ENCODE data around the gene PDZD2.
"Not testable (repeated sequence)": the region's sequence is repeated elsewhere in the genome, so short reads cannot be mapped to it uniquely, and the experiment has no call there.

The PDZD2 gene

DNA sequence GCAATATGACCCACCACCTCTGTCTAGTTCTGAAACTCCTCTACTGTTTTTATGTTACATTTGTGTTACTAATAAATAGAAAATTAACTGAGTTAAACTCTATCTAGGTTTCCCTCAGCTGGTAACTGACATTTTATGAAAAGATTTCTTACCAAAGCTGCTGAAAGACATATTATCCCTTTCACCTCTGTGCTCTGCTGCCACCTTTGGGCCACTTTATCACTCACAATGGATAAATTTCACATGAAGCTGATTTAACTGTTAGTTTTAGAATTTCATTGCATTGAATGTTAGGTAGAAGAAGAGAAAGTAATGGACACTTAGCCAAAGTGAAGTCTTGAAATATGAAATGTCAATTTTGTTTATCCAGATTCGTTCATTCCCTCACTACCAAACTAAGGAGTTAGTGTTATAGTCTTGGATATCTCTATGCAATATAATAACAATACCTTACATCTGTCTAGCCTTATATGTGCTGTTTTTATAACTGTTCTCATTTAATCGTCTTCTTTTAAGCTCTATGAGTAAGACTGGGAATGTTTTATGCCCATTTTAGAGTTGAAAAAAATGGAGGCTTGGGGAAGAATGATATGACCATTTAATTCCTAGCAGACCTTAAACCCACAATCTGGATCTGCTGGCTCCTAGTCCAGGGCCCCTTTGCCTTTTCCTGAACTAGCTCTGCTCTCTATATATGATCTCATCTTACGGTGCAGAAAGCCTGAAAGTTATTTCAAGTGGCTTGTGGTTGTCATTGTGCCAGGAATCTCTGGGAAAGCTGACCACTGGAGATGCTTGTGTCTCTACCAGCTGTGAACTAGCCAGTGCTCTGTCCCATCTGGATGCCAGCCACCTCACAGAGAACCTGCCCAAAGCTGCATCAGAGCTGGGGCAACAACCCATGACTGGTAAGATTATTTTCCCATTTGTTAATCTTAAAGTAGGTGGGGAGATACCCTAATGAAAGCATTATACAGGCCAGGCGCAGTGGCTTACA lies 438.1 kb downstream of the PDZD2 start:
- DNase-seq (ENCODE audit: low spot score) = no peak

DNA sequence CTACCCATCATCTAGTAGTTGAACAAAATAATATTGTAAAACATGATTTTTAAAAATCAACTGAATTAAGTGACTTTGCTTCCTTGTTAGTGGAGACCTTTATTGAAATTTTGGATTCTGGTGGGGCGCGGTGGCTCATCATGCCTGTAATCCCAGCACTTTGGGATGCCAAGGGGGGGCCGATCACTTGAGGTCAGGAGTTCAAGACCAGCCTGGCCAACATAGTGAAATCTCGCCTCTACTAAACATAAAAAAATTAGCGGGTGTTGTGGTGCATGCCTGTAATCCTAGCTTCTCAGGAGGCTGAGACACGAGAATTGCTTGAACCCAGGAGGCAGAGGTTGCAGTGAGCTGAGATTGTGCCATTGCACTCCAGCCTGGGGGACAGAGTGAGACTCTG lies 439.9 kb downstream of the PDZD2 start:
- not testable (repeated sequence) for DNase-seq (ENCODE audit: low spot score)

DNA sequence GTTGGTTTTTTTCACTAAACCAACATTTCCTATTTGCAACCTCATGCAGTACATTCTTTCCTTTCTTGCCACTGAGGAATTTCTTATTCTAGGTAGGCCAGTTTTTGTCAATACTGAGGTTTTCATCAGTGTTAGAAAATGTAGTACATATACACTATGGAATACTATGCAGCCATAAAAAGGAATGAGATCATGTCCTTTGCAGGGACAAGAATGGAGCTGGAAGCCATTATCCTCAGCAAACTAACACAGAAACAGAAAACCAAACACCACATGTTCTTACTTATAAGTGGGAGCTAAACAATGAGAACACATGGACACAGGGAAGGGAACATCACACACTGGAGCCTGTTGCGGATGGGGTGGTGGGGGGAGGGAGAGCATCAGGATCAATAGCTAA lies 441.6 kb downstream of the PDZD2 start:
- not testable (repeated sequence) for DNase-seq (ENCODE audit: low spot score)

- DNase-seq (ENCODE audit: low spot score) = no peak
These were observed 443.8 kb downstream of the PDZD2 start for GRCh38 chr5:32082701-32083100.

DNA sequence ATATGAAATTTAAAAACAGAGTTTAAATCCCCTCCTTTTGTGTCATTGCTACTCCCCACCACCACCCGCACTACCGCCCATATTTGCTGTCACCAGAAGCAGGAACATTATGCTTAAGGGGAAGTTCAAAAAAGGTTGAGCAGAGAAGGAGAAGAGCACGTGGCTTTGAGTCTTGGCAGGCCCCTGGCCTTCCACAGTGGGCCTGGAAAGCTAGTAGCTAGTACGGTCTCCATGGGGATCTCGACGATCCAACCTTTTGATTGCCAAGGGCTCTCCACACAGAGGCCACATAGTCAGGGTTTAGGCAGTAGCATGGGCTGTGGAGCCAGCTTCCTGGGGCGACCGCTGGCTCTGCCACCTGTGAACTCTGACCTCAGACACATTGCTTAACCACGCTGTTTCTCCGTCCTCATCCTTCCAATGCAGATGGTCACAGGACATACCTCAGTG lies 445.1 kb downstream of the PDZD2 start:
- no peak for DNase-seq (ENCODE audit: low spot score)

DNA sequence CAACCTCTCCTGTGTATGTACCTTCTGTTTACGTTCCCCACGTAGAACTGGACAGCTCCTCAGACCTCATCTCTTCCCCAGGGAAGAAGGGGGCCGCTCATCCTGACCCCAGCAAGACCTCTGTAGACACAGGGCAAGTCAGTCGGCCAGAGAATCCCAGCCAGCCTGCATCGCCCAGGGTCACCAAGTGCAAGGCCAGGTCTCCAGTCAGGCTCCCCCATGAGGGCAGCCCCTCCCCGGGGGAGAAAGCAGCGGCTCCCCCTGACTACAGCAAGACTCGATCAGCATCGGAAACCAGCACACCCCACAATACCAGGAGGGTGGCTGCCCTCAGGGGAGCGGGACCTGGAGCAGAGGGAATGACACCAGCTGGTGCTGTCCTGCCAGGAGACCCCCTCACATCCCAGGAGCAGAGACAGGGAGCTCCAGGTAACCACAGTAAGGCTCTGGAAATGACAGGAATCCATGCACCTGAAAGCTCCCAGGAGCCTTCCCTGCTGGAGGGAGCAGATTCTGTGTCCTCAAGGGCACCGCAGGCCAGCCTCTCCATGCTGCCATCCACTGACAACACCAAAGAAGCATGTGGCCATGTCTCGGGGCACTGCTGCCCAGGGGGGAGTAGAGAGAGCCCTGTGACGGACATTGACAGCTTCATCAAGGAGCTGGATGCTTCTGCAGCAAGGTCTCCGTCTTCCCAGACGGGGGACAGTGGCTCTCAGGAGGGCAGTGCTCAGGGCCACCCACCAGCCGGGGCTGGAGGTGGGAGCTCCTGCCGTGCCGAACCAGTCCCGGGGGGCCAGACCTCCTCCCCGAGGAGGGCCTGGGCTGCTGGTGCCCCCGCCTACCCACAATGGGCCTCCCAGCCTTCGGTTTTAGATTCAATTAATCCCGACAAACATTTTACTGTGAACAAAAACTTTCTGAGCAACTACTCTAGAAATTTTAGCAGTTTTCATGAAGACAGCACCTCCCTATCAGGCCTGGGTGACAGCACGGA lies 448.5 kb downstream of the PDZD2 start:
- DNase-seq (ENCODE audit: low spot score) = no peak

DNA sequence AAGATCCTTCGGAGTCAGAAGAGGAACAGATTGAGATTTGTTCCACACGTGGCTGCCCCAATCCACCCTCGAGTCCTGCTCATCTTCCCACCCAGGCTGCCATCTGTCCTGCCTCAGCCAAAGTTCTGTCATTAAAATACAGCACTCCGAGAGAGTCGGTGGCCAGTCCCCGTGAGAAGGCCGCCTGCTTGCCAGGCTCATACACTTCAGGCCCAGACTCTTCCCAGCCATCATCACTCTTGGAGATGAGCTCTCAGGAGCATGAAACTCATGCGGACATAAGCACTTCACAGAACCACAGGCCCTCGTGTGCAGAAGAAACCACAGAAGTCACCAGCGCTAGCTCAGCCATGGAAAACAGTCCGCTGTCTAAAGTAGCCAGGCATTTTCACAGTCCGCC lies 449.3 kb downstream of the PDZD2 start:
- no peak for DNase-seq (ENCODE audit: low spot score)

GRCh38 chr5:32089146-32090000 lies 450.4 kb downstream of the PDZD2 start:
- DNase-seq (ENCODE audit: low spot score) = no peak

DNA sequence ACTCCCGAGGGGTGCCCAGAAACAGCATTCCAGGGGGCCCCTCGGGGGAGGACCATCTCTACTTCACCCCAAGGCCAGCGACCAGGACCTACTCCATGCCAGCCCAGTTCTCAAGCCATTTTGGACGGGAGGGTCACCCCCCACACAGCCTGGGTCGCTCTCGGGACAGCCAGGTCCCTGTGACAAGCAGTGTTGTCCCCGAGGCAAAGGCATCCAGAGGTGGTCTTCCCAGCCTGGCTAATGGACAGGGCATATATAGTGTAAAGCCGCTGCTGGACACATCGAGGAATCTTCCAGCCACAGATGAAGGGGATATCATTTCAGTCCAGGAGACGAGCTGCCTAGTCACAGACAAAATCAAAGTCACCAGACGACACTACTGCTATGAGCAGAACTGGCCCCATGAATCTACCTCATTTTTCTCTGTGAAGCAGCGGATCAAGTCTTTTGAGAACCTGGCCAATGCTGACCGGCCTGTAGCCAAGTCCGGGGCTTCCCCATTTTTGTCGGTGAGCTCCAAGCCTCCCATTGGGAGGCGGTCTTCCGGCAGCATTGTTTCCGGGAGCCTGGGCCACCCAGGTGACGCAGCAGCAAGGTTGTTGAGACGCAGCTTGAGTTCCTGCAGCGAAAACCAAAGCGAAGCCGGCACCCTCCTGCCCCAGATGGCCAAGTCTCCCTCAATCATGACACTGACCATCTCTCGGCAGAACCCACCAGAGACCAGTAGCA lies 451.3 kb downstream of the PDZD2 start:
- DNase-seq (ENCODE audit: low spot score) = no peak

DNA sequence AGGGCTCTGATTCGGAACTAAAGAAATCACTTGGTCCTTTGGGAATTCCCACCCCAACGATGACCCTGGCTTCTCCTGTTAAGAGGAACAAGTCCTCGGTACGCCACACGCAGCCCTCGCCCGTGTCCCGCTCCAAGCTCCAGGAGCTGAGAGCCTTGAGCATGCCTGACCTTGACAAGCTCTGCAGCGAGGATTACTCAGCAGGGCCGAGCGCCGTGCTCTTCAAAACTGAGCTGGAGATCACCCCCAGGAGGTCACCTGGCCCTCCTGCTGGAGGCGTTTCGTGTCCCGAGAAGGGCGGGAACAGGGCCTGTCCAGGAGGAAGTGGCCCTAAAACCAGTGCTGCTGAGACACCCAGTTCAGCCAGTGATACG lies 451.8 kb downstream of the PDZD2 start:
- no peak for DNase-seq (ENCODE audit: low spot score)

DNA sequence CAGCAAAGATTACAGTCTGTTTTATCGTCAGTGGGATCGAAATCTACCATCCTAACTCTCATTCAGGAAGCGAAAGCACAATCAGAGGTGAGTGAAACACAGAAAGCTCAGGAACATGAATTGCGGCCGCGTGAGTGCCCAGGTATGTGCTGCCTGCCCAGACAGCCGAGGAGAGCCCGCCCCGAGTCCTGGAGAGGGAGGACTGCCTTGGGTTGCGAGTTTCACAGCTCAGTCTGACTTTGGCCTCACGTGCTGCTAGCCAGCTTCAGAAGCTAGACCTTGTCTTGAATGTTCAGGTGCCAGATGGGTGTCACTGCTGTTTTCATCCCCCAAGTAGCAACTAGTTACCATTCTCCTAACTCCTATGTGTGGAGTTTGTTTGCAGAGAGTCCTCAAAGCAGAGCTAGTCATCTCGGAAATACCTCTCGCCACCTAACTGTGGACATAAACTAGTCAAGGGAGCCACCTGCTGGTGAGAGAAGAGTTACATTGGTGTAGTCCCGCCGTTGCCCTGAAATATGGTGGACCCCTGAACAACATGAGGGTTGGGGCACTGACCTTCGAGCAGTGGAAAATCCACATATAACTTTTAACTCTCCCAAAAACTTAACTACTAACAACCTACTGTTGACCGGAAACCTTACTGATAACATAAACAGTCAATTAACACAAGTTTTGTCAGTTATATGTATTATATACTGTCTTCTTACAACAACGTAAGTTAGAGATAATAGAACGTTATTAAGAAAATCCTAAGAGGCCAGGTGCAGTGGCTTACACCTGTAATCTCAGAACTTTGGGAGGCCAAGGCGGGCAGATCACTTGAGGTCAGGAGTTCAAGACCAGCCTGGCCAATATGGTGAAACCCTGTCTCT lies 454.2 kb downstream of the PDZD2 start:
- DNase-seq (ENCODE audit: low spot score) = no peak

GRCh38 chr5:32094691-32095090 lies 455.8 kb downstream of the PDZD2 start:
- no peak for DNase-seq (ENCODE audit: low spot score)

DNA sequence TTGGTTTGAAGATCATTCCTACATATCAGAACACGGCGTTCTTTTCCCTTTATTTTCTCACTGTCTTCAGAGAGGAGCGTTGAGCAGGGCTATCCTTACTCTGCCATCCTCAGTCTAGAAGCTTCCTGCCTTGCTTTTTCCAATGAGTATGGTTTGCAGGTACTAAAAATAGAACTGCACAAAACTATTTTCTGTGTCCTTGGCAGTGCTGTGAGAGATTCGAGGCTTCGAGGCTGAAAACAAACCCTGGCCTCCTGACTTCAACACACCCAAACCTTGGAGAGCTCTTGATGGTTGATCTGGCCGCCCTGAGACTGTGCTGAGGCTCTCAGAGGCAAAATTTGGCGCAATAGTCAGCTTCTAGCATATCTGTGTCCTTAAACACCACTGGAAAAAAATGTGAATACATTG lies 456.3 kb downstream of the PDZD2 start:
- DNase-seq (ENCODE audit: low spot score) = no peak

DNA sequence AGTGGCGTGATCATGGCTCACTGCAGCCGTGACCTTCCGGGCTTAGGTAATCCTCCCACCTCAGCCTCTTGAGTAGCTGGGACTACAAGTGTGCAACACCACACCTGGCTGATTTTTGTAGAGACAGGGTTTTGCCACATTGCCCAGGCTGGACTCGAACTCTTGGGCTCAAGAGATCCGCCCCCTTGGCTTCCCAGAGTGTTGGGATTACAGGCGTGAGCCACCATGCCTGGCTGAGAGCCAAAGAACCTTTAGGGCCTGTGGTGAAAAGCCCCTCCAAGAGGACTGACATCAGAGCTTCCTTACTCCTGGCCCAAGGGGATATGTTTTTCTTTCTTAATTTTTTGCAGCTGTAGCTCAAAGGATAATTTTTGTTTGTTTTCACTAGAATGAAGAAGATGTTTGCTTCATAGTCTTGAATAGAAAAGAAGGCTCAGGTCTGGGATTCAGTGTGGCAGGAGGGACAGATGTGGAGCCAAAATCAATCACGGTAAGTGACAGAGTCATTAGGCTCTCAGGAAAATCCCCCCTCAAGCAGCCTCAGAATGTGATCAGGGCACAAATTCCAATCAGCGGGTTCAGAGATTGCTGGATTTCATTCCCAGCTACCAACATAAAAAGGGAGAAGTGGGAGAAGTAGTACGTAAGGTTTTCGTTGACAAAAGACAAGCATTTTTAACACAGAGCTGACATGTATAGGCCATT lies 458.1 kb downstream of the PDZD2 start:
- no peak for DNase-seq (ENCODE audit: low spot score)

- no peak for DNase-seq (ENCODE audit: low spot score)
These were observed 459.4 kb downstream of the PDZD2 start for GRCh38 chr5:32098291-32098690.

- no peak for DNase-seq (ENCODE audit: low spot score)
These were observed 460.0 kb downstream of the PDZD2 start for GRCh38 chr5:32098890-32099310.

- no peak for DNase-seq (ENCODE audit: low spot score)
These were observed 460.6 kb downstream of the PDZD2 start for GRCh38 chr5:32099486-32100035.

DNA sequence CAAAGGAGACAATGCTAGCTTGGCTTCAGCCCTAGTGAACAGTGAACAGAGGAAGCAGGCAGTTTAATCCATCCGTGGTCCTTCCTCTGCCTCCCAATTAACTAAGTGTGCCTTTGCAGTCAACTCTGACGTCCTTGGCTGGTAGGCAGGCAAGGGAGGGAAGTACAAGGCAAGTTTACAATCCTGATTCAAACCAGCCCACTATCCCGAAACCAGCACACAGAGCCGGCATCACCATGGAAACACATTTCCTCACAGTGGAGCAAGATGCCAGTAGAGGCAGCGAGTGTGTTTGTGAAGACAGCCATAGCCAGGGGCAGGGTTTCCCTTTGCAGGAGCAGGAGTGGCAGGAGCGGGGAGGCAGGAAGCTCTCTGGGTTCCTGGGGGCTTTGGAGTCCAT lies 461.3 kb downstream of the PDZD2 start:
- DNase-seq (ENCODE audit: low spot score) = no peak

Data from left forelimb (tissue), 1 donor.